Endothelial cell (in vitro differentiated cells): ENCODE data around the gene STAT1. TPM values are rescaled to one million over a fixed set of nuclear protein-coding genes. Genes with fewer than 3 reads are reported as not detected.

ENCODE experiments used
- DNase-seq: peaks from one replicate; pipeline ENCODE4 v3.0.0; 2021; ENCODE audit warnings: low spot score
- H3K27ac Mint-ChIP-seq: one replicate; pipeline ENCODE4 v1.8.0; 2021; ENCODE audit warnings: mixed read lengths, inconsistent platforms; ENCODE audit not compliant: unreplicated experiment
- H3K27me3 Mint-ChIP-seq: one replicate; pipeline ENCODE4 v1.8.0; 2021; ENCODE audit warnings: mild to moderate bottlenecking, moderate library complexity, mixed read lengths, inconsistent platforms; ENCODE audit not compliant: unreplicated experiment
- H3K36me3 Mint-ChIP-seq: one replicate; pipeline ENCODE4 v1.8.0; 2021; ENCODE audit warnings: mild to moderate bottlenecking, low read depth, mixed read lengths, inconsistent platforms; ENCODE audit not compliant: unreplicated experiment
- H3K4me1 Mint-ChIP-seq: one replicate; pipeline ENCODE4 v1.8.0; 2021; ENCODE audit warnings: mild to moderate bottlenecking, mixed read lengths, inconsistent platforms; ENCODE audit not compliant: unreplicated experiment
- H3K4me3 Mint-ChIP-seq: one replicate; pipeline ENCODE4 v1.8.0; 2021; ENCODE audit warnings: mild to moderate bottlenecking, mixed read lengths, inconsistent platforms; ENCODE audit not compliant: unreplicated experiment
- H3K9me3 Mint-ChIP-seq: one replicate; pipeline ENCODE4 v1.8.0; 2021; ENCODE audit warnings: mixed read lengths, inconsistent platforms; ENCODE audit not compliant: unreplicated experiment
- CTCF ChIP-seq: fragments of 200-600 bp; sonication (generic); IDR thresholded peaks from one replicate; pipeline ENCODE4 v1.5.0; 2021; ENCODE audit warnings: antibody characterized with exemption; ENCODE audit not compliant: unreplicated experiment
- total RNA-seq: library from RNA; stranded (reverse); fragmentation: NEBNext Ultra II Directional; extraction: Animal tissue kit (Norgen Biotek cat#: 25700); gene quantifications from one replicate; pipeline ENCODE4 v1.2.1, GENCODE V29; 2021; ENCODE audit not compliant: unreplicated experiment

The STAT1 gene
- total RNA-seq, 1 donor from 2014 or later, result 30.1 TPM

GRCh38 chr2:191009541-191010374 lies 4.2 kb downstream of the STAT1 start:
- Mint-ChIP-seq H3K9me3 (no peaks in the 10 kb centered on the region), H3K27ac (no peak overlapping the region), H3K4me3 (no peak overlapping the region), H3K27me3 (peaks cover 2% of the 10 kb centered on the region), H3K4me1 (no peaks in the 10 kb centered on the region), H3K36me3 (peaks cover 20% of the 10 kb centered on the region)
- no peak for DNase-seq
- no peak for TF ChIP-seq CTCF

GRCh38 chr2:191008286-191008685 lies 5.7 kb downstream of the STAT1 start:
- H3K36me3 Mint-ChIP-seq, result peaks cover 34% of the 10 kb centered on the region
- DNase-seq, result no peak

GRCh38 chr2:191006997-191007783 lies 6.8 kb downstream of the STAT1 start:
- peaks cover 39% of the 10 kb centered on the region for H3K36me3 Mint-ChIP-seq
- H3K4me3 Mint-ChIP-seq, result peak overlapping the region; percentile 14
- no peak for TF ChIP-seq CTCF
- no peaks in the 10 kb centered on the region for H3K4me1 Mint-ChIP-seq
- peaks cover 3% of the 10 kb centered on the region for H3K27me3 Mint-ChIP-seq
- no peak overlapping the region for H3K27ac Mint-ChIP-seq
- DNase-seq, result no peak
- no peaks in the 10 kb centered on the region for H3K9me3 Mint-ChIP-seq

More at GRCh38 chr2:191008286-191008685, 5.7 kb downstream of the STAT1 start:
- peaks cover 3% of the 10 kb centered on the region for H3K27me3 Mint-ChIP-seq
- no peaks in the 10 kb centered on the region for H3K4me1 Mint-ChIP-seq
- H3K9me3 Mint-ChIP-seq, result no peaks in the 10 kb centered on the region
- H3K27ac Mint-ChIP-seq, result no peak overlapping the region
- TF ChIP-seq CTCF, result no peak
- H3K4me3 Mint-ChIP-seq, result no peak overlapping the region

- H3K4me3 Mint-ChIP-seq, result no peak overlapping the region
- no peak overlapping the region for H3K27ac Mint-ChIP-seq
- no peak for DNase-seq
- no peaks in the 10 kb centered on the region for H3K4me1 Mint-ChIP-seq
- H3K9me3 Mint-ChIP-seq, result no peaks in the 10 kb centered on the region
- no peak for TF ChIP-seq CTCF
- peaks cover 3% of the 10 kb centered on the region for H3K27me3 Mint-ChIP-seq
- peaks cover 39% of the 10 kb centered on the region for H3K36me3 Mint-ChIP-seq
These were observed 7.7 kb downstream of the STAT1 start for GRCh38 chr2:191006297-191006696.
